ENCODE measurements around the gene HPCAL1. TPM values are rescaled to one million over a fixed set of nuclear protein-coding genes. Genes with fewer than 3 reads are reported as not detected.

Gene HPCAL1
- total RNA-seq, 1 donor from 2014 or later: 15.9 TPM

- intact Hi-C loops (cut with micrococcal nuclease): no loop called here
- no peak for ATAC-seq (ENCODE audit: low read depth)
- no peak for DNase-seq
- Mint-ChIP-seq H3K9me3 (no peaks in the 10 kb centered on the region), H3K27ac (no peak overlapping the region), H3K4me3 (no peak overlapping the region), H3K36me3 (ENCODE audit: low read depth) (peaks cover 4% of the 10 kb centered on the region), H3K4me1 (peaks cover 15% of the 10 kb centered on the region), H3K27me3 (no peaks in the 10 kb centered on the region)
- ChIA-PET CTCF (no interaction called here), POLR2A (no interaction called here)
- TF ChIP-seq CTCF (IDR thresholded peaks at IDR 0.05): no peak
Observed at GRCh38 chr2:10451819-10452218, 149.1 kb downstream of the HPCAL1 start.

- peaks cover 2% of the 10 kb centered on the region for H3K36me3 Mint-ChIP-seq (ENCODE audit: low read depth)
- no peaks in the 10 kb centered on the region for H3K27me3 Mint-ChIP-seq
- ChIA-PET CTCF (no interaction called here), POLR2A (no interaction called here)
- H3K27ac Mint-ChIP-seq: no peak overlapping the region
- no peak for TF ChIP-seq CTCF (IDR thresholded peaks at IDR 0.05)
- DNase-seq (no peak), ATAC-seq (ENCODE audit: low read depth) (no peak)
- H3K9me3 Mint-ChIP-seq: no peaks in the 10 kb centered on the region
- H3K4me3 Mint-ChIP-seq: no peak overlapping the region
- intact Hi-C loops (cut with micrococcal nuclease): no loop called here
- peaks cover 11% of the 10 kb centered on the region for H3K4me1 Mint-ChIP-seq
Observed at GRCh38 chr2:10452312-10452711, 149.6 kb downstream of the HPCAL1 start.

- TF ChIP-seq CTCF (IDR thresholded peaks at IDR 0.05): no peak
- Mint-ChIP-seq H3K4me3 (no peak overlapping the region), H3K9me3 (no peaks in the 10 kb centered on the region), H3K27ac (no peak overlapping the region), H3K27me3 (no peaks in the 10 kb centered on the region), H3K36me3 (ENCODE audit: low read depth) (no peaks in the 10 kb centered on the region), H3K4me1 (peaks cover 9% of the 10 kb centered on the region)
- no peak for ATAC-seq (ENCODE audit: low read depth)
- CTCF ChIA-PET: no interaction called here
- POLR2A ChIA-PET: no interaction called here
- no peak for DNase-seq
- intact Hi-C loops (cut with micrococcal nuclease): no loop called here
Observed at GRCh38 chr2:10452956-10453904, 150.5 kb downstream of the HPCAL1 start.

DNA sequence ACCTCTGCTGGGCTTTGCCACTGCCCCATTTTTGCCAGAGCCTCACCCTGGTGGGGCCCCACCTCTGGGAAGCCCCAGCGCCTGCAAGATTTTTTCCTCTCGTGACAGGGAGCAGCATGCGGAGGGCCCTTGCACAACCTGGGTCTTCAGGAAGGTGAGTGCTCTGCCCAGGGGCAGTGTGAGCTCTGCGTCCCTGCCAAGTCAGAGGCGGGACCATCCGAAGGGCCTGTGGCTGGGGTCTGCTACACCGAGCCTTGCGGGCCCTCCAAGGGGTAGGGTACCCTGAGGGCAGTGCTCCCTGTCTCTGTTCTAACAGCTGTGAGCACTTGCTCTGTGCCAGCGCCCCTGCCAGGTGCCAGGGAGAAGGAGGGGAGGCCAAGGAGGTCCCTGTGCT lies 151.2 kb downstream of the HPCAL1 start:
- H3K27me3 Mint-ChIP-seq: no peaks in the 10 kb centered on the region

More for the DNA sequence above, 151.2 kb downstream of the HPCAL1 start:
- Mint-ChIP-seq H3K4me3 (no peak overlapping the region), H3K4me1 (peaks cover 9% of the 10 kb centered on the region), H3K9me3 (no peaks in the 10 kb centered on the region), H3K36me3 (ENCODE audit: low read depth) (no peaks in the 10 kb centered on the region), H3K27ac (no peak overlapping the region)
- intact Hi-C loops (cut with micrococcal nuclease): no loop called here
- DNase-seq (no peak), ATAC-seq (ENCODE audit: low read depth) (no peak)
- no peak for TF ChIP-seq CTCF (IDR thresholded peaks at IDR 0.05)
- POLR2A ChIA-PET: no interaction called here
- CTCF ChIA-PET: no interaction called here

All from activated B cell treated with CpG ODN at 0.5 μM for 24 hours (primary cell).